ENCODE data around the gene NUTF2. TPM values are rescaled to one million over a fixed set of nuclear protein-coding genes. Genes with fewer than 3 reads are reported as not detected.

The NUTF2 gene
- total and polyA plus RNA-seq, 10 of the 15 experiments (the other 5 are each of a cell fraction or from before 2014, with no cell fraction given): 116 to 342 (median 202) TPM

GRCh38 chr16:67919622-67920221 lies 73.0 kb downstream of the NUTF2 start:
- ChIA-PET CTCF (interaction anchor here (0.6 to 2.0 kb wide), 8 partner anchors 17 to 399 kb away, joined by 3 to 7 read pairs (median 4); partner anchors contain the start of gene PSMB10), POLR2A (no interaction called here), SMC1A (ENCODE audit: uncharacterized antibody, unreplicated experiment) (interaction anchor here (1.0 kb wide), 1 partner anchor 16 kb away, joined by 4 read pairs; no protein-coding TSS in a partner anchor), RAD21 (ENCODE audit: unreplicated experiment) (no interaction called here)
- 99% methylated on average over 6 of the region's 6 CpGs for whole genome bisulfite sequencing (ENCODE audit: insufficient coverage, insufficient replicate concordance, low lambda C conversion rate, missing lambda C conversion rate)
- Histone ChIP-seq H2AFZ (ENCODE audit: control insufficient read depth, low read depth, low read length) (no peak overlapping the region), H3K9me3 (replicated peaks; ENCODE audit: control insufficient read depth, insufficient read depth, low read length) (no peaks in the 10 kb centered on the region), H3K27me3 (replicated peaks in 1 of 2; ENCODE audit: control insufficient read depth in 2 of 2, insufficient read depth in 2 of 2, low read length in 1 of 2) (no peaks in the 10 kb centered on the region), H3K36me3 (ENCODE audit: control insufficient read depth in 2 of 2, insufficient read depth in 2 of 2, low read length in 1 of 2) (peaks cover 0 to 3% of the 10 kb centered on the region in 2 experiments; a peak in 1 of 4 replicates), H4K20me1 (ENCODE audit: control insufficient read depth, insufficient read depth) (no peaks in the 10 kb centered on the region), H3K27ac (ENCODE audit: control insufficient read depth, insufficient read depth) (no peak overlapping the region), H3K4me2 (ENCODE audit: control insufficient read depth, insufficient read depth) (no peak overlapping the region), H3K79me2 (ENCODE audit: control insufficient read depth, insufficient read depth, low read length) (no peaks in the 10 kb centered on the region), H3K4me3 (no peak overlapping the region), H3K9ac (ENCODE audit: control insufficient read depth, insufficient read depth, low read length) (no peak overlapping the region), H3K4me1 (ENCODE audit: control insufficient read depth, insufficient read depth, low read length) (no peaks in the 10 kb centered on the region)
- BruUV-seq (replicated peaks): no TSS peak
- in situ Hi-C loops (cut with MboI): no loop called here
- intact Hi-C loops (cut with micrococcal nuclease; ENCODE audit: unreplicated experiment): loop anchor here (10.0 kb wide), 1 partner anchor 395 kb away; the partner anchor contains the start of gene RIPOR1
- DNase-seq (ENCODE audit: low read depth, low spot score) (no peak), FAIRE-seq (no peak), ATAC-seq (peak; percentile 66)
- TF ChIP-seq NR2C1 (IDR thresholded peaks at IDR 0.05): no peak
- peak in 2 of 3 experiments; percentile 21 to 24; a peak in 2 of 6 replicates for TF ChIP-seq CTCF (IDR thresholded peaks at IDR 0.05 in 2 of 3, conservative IDR thresholded peaks at IDR 0.05 in 1 of 3; ENCODE audit: control insufficient read depth in 2 of 3, extremely low read depth in 1 of 3, insufficient read depth in 1 of 3, low read depth in 3 of 3, low read length in 3 of 3)
- TF ChIP-seq IRF5 (IDR thresholded peaks at IDR 0.05; ENCODE audit: borderline replicate concordance): no peak
- TF ChIP-seq REST (IDR thresholded peaks at IDR 0.05; ENCODE audit: low read depth, low read length): no peak
- TF ChIP-seq POLR2A (IDR thresholded peaks at IDR 0.05; ENCODE audit: low read depth, low read length): no peak
- no peak for TF ChIP-seq ZBED1 (IDR thresholded peaks at IDR 0.05; ENCODE audit: borderline replicate concordance)
- no peak for TF ChIP-seq IKZF2 (IDR thresholded peaks at IDR 0.05)
- no peak for TF ChIP-seq STAT3 (IDR thresholded peaks at IDR 0.05; ENCODE audit: low read depth, low read length)
- no peak for TF ChIP-seq ZNF384 (IDR thresholded peaks at IDR 0.05; ENCODE audit: borderline replicate concordance, low read depth, low read length)
- peak; percentile 12; the same call in 1 of the 2 replicates for TF ChIP-seq RAD21 (IDR thresholded peaks at IDR 0.05; ENCODE audit: insufficient read depth, low read depth, low read length)
- TF ChIP-seq PML (IDR thresholded peaks at IDR 0.05; ENCODE audit: low read length): no peak
- TF ChIP-seq JUNB (IDR thresholded peaks at IDR 0.05): no peak
- TF ChIP-seq POU2F2 (IDR thresholded peaks at IDR 0.05; ENCODE audit: borderline replicate concordance, low read depth, low read length): no peak
- no peak for TF ChIP-seq SMAD5 (IDR thresholded peaks at IDR 0.05; ENCODE audit: low read depth)
- TF ChIP-seq HDGF (IDR thresholded peaks at IDR 0.05): no peak
- no peak for TF ChIP-seq RELA (IDR thresholded peaks at IDR 0.05; ENCODE audit: borderline replicate concordance, partially characterized antibody)

All from GM12878 (cell line).